NCI-H1105 (cell line): ENCODE measurements around the gene SLC32A1.

Experiments
- DNase-seq: peaks from one replicate; lab custom pipeline; 2025; lab: John Stamatoyannopoulos, UW

Gene SLC32A1

DNA sequence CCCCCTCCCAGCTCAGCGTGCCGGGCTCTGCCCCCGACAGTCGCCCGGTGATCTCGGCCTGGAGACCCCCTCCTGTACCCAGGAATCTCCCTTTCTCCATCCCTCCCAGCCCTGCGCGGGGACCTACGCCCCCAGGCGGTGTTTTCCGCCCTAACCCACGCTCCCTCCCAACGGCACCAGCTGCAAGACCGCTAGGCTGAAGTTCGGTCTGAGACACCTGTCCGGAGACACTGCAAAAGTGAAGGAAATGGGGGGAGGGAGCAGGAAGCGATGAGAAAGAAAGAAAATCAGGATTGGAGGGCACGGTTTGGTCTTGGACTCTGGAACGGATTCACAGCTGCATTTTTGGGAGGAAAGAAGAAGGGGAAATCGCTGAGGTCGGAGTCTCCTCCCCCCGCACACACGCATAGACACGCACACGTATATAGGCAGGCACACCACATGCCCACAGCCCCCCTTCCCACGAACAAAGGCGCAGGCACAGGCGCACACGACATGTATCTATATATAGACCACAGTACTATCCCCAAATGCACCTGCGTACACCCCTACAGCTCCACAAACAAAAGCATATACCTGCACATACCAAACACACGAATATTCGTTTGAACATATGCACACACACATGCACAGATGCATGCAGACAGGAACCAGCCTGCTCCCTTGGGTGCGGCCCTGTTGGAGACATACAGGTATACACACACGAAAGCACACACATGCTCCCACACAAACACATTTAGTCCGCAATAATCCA, 1.0 kb downstream of the SLC32A1 start:
- peak; percentile 28 for DNase-seq

DNA sequence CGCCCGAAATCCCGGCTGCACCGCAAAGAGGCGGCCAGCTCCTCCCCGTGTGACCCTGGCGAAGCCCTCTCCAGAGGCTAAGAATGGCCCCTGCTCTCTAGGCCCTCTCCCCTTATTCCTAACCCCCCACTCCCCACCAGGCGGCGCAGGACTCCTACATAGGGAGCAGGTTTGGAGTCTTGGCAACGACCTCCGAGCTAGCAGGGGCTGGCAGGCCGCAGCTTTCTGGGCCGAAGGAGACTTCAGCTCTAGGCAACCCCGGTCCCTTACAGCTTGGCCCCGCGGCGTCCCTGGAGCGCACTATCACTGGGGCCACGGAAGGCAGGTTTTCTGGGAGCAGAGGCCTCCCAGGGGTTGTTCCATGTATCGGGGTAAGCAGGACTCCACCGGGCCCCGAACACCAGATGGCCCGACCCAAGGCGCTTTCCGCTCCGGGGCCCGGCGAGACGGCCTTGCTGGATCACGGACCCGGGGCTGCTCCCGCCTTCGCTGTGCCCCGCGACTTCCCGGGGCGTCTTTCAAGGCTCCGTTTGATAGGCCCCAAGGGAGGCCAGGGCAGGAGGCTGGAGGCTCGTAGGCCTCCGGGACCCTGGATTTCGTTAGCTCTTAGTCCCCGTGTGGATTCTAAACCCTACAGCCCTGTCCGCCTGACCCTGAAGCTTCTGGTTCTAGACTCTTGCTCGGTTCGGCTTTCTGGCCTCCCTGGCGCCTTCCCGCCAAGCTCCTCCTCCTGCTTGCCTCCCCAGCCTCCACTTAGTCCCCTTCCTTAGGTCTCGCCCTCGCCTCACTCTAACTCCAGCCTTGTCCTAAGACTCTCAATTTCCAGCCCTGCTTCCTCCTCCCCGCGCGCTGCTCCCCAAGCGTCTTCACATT, 1.9 kb downstream of the SLC32A1 start:
- no peak for DNase-seq

DNA sequence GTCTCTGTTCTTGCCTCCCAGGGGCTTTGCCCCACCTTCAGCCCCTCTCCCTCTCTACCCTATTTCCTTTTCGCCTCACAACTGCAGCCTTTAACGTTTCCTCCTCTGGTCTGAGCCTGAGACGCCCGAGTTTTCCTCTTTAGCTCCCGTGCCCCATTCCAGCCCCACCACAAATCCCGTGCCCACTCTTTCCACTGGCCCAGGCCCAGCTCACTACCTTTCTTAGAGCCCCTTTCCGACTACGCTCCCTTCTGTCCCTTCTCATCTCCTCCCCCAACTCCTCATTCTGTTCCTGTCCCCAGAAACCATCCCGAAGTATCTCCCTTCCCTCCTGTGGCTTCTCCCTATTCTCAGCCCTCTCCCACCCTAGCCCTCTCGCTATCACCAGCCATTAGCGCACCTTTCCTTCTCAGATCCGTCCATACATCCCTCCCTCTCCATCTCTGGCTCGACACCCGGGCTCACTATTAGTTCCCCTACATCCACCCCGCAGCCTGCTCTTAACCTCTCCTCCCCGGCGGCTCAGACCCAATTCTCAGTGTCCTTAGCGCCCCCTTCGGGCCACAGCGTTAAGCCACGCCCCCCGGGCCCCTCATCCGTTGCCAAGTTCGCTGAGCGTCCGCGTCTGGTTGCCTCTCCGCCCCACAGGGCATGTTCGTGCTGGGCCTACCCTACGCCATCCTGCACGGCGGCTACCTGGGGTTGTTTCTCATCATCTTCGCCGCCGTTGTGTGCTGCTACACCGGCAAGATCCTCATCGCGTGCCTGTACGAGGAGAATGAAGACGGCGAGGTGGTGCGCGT, 2.7 kb downstream of the SLC32A1 start:
- no peak for DNase-seq

DNA sequence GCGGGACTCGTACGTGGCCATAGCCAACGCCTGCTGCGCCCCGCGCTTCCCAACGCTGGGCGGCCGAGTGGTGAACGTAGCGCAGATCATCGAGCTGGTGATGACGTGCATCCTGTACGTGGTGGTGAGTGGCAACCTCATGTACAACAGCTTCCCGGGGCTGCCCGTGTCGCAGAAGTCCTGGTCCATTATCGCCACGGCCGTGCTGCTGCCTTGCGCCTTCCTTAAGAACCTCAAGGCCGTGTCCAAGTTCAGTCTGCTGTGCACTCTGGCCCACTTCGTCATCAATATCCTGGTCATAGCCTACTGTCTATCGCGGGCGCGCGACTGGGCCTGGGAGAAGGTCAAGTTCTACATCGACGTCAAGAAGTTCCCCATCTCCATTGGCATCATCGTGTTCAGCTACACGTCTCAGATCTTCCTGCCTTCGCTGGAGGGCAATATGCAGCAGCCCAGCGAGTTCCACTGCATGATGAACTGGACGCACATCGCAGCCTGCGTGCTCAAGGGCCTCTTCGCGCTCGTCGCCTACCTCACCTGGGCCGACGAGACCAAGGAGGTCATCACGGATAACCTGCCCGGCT, 3.4 kb downstream of the SLC32A1 start:
- DNase-seq, result no peak

DNA sequence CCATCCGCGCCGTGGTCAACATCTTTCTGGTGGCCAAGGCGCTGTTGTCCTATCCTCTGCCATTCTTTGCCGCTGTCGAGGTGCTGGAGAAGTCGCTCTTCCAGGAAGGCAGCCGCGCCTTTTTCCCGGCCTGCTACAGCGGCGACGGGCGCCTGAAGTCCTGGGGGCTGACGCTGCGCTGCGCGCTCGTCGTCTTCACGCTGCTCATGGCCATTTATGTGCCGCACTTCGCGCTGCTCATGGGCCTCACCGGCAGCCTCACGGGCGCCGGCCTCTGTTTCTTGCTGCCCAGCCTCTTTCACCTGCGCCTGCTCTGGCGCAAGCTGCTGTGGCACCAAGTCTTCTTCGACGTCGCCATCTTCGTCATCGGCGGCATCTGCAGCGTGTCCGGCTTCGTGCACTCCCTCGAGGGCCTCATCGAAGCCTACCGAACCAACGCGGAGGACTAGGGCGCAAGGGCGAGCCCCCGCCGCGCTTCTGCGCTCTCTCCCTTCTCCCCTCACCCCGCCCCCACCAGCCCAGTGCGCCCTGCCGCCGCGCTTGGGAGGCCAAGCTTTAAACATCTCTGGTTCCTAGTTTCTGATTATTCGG, 4.0 kb downstream of the SLC32A1 start:
- no peak for DNase-seq

DNA sequence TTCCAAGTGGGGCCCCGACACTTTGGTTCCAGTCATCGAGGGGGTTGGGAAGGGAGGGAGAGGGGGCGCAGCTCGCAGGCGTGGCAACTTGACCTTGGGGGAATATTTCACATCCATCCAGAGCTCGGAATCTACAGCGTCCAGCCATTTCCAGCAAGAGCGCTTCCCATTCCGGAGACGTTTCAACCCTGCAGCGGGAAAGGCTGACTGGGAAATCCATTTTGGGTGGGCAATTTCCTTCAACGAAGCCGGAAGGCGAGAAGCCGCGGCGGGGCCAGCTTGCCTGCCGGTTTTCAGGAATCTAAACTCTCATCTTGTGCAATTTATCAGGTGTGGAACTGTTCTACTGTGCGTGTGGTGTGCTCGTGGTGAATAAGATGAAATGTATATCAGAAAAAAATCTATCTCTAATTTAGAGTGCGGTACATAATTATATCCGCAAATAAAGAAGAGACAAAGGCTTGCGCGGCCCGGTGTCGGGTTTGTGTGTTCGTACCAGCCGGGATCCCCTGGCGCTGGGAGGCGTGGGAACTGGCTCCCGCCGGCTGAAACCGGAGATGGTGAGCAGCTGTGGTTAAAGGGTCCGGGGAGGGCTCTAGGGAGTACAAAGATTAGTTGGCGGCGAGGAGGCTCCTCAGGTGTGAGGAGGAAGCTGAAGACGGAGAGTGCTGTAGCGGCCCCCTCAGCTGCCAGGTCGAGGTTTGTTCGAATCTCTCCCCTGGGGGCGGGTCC, 4.8 kb downstream of the SLC32A1 start:
- DNase-seq, result no peak

DNA sequence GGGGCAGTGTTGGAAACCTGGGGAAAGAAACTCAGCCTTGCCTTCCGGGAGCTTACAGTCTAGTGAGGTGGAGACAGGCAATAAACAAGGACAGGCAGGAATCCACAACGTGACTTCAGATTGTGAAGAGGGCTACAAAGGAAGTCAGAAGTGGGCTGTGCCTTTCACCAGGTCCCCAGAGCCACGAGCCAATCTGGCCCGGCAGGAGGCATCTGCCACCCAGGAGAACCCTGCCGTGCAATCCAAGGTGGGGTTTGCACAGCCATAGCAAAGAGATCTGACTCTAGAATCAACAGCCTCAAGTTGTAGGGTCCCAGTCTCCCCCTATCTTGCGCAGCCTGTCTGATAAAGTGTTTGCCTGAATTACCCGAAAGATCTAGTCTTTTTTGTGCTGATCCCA, 5.5 kb downstream of the SLC32A1 start:
- DNase-seq, result no peak

DNA sequence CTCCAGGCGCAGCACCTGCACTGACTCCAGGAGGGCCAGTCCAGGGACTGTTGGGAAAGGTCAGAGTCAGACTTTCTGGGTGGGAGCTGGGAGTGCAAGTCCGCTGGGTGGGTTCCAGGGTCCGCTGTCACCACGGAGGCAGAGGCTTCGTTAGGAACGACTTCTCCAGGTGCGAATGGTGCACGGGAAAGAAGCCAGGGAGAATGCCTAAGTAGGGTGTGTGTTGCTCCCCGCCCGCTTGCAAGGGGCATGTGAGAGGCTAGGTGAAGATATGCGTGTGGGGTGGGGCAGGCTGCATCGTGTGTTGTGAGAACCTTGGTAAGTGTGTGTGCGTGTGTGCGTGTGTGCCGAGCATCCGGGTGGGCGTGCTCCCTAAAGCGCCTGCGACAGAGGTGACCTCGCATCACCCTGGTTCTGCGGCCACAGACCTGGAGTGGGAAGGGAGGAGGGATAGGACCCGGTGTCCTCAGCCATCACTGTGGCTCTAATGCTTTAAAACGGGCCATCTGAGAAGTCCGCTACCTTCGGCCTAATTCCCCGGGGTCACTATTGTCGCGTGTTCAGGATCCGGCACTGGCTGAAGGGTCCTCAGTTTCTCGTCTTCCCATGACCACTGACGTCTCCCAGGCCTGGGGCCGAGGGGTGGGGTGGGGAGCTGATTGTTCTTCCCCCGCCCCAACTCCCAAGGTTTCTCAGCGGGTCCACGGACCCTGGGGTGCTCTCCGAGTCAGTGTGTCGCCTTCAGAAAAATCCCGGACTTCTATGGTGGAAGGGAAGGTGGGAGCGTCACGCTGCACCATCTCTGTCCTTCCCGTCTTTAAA, 6.1 kb downstream of the SLC32A1 start:
- DNase-seq, result no peak

DNA sequence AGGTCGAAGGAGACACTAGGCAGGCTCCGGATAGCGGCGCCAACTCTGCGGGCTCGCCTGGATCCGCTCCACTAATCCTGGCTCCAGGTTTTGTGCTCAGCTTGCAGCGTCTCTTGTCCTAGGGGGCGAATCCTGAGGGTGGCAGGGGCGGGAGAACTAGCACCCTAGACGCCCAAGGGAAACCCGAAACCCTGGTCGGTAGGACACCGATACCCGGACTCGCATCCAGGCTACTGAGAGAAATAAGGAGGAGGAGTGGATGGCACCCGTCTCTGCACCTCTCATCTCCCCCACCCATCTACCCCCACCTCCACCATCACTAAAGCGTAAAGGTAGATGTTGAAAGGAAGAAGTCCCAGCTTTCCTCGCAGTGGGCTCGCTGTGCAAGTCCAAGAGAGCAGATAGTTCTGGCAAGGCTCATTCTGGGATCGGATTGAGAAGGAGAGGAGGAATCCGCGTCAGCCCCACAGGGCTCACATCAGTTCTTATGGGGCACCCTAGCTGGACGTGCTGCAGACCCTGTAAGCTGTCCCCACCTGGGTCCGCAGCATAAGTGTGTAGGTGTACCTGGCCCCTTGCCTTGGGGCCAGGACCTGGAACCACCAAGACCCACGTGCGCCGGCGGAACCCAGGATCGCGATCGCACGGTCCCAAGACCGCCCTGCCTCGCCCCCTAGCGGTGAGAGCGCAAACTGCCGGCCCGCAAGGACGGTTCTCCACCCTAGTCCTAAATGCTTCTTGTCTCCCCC, 6.9 kb downstream of the SLC32A1 start:
- DNase-seq, result peak; percentile 94

DNA sequence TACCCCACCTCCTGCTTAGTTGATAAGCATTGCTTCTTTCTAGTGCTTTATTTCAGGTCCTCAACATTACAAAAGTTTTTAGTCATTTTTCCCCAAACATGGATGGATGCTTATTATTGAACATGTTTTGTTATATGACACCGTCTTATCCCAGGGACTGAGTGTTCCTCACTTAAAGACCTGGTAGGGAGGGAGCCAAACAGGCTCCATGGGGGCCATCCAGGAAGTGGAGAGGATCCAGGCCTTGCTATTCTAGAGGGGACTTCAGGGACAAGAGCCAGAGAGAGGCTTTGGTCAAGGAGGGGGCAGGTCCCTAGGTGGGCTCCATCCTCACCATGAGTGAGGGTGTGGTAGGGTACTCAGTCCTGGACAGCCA, 7.4 kb downstream of the SLC32A1 start:
- DNase-seq, result no peak

DNA sequence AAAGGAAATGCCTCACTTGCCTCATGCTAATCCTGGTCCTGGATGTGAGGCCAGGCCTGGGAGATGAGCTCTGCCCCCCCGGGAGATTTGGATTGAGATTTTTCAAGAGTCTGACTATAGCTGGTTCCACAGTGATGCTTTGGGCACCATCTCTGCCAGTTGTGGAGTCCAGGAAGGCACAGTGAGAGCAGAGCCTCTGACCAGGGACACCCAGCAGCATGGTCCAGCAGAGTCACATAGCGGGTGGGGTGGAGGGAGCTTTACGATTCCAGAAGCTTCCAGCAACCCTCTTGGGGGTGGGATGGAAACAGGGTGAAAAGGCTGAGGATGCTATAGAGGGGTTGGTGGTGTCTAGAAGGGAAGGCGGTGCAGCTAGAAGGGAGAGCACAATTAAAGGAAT, 8.7 kb downstream of the SLC32A1 start:
- no peak for DNase-seq

DNA sequence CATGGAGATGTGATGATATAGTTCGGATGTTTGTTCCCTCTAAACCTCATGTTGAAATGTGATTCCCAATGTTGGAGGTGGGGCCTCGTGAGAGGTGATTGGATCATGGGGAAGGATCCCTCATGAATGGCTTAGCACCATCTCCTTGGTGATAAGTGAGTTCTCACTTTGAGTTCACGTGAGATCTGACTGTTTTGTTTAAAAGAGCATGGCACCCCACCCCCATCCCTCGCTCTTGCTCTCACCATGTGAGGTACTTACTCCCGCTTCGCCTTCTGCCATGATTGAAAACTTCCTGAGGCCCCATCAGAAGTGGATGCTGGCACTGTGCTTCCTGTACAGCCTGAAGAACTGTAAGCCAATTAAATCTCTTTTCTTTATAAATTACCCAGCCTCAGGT, 10.9 kb downstream of the SLC32A1 start:
- no peak for DNase-seq

DNA sequence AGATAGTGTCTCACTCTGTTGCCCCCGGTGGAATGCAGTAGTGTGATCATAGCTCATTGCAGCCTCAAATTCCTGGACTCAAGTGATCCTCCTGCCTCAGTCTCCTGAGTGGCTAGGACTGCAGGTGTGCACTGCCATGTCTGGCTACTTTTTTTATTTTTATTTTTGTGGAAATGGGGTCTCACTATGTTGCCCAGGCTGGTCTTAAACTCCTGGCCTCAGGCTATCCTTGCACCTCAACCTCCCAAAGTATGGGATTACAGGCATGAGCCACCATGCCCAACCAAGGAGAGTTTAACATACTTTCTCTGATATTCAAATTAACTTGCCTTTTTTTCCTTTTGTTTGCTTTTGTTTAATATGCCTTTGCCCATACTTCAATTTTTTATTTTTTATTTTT, 13.6 kb downstream of the SLC32A1 start:
- DNase-seq, result no peak

DNA sequence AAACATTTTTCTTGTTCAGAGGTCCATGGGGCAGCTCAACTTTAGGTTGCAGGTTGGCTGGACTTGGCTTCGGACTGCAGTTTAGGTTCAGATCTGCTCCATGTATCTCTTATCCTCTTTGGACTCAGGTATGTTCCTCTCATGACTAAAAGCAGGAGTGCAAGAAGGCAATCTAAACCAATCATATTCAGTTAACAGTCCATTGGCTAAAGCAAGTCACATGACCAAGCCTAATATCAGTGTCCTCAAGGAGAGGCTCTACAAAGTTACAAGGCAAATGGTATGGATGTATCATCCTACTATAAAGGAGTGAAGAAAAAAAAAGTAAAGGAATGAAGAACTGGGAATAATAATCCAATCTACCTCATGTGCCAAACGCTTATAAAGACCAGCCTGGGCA, 21.5 kb downstream of the SLC32A1 start:
- DNase-seq, result no peak

DNA sequence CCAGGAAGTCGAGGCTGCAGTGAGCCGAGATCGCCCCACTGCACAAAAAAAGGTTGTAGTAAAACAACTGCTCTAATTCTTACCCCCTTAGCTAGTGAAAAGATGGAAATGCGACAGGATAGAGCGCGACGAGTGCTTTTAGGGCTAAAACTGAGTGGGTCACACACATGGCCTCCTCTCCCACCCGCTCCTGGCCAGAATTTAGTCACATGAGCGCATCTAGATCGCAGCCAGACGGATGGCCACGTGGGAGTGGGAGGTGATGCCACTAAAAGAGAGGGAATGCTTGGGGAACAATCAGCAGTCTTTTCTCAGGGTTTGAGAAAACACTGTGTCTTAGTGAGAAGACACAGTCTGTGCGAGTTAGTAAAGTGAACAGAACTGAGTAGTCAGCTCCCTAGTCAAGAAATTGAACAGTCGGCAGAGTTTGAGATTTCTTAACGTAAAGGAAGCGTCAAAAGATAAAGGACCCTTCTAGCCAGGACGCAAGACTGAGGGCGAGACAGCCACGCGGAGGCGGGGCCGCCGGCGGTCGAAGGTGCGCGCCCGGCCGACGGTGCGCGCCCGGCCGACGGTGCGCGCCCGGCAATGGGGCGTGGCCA, 23.3 kb downstream of the SLC32A1 start:
- DNase-seq, result no peak

DNA sequence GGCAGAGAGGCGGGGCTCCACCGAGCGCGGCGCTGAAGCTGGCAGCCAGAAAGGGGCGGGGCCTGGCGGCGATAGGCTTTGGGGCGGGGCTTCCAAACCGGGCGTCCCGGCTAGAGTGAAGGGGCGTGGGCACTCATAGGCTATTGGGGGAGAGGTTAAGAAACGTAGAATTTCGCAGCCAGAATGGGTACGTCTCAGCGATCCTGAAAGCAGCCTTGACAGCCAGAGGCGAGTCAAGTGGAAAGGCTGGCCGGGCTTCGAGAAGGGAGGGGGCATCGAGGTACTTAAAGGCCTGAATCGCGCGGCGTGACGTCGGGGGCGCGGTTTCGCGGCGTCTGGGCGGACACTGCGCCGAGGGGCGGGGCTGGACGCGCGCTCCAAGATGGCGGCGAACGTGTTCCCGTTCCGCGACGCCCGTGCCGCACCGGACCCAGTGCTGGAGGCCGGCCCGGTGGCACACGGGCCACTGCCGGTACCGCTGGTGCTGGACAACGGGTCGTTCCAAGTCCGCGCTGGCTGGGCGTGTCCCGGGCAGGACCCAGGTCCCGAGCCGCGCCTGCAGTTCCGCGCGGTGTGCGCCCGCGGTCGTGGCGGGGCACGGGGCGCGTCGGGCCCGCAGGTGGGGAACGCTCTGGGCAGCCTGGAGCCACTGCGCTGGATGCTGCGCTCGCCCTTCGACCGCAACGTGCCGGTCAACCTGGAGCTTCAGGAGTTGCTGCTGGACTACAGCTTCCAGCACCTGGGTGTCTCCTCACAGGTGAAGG, 24.0 kb downstream of the SLC32A1 start, which contains the start of gene ACTR5:
TSS of gene ACTR5 (plus strand) at position 364 of the 764 bp plus-strand sequence. CDS start at position 383, 19 bp downstream.
- DNase-seq, result peak; percentile 89

DNA sequence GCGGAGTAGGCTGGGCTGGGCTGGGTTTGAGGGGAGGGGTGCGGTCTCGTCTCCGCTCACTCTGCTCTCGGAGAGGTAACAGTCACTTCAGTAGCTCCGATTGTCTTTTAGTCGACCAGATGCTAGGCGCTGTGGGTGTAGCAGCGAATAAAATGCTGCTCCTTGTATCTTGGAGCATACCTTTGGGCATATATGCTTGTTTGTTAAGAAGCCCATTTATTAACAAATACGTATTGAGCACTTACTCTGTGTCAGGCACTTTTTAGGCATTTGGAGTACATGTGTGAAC, 24.5 kb downstream of the SLC32A1 start:
- peak; percentile 48 for DNase-seq

DNA sequence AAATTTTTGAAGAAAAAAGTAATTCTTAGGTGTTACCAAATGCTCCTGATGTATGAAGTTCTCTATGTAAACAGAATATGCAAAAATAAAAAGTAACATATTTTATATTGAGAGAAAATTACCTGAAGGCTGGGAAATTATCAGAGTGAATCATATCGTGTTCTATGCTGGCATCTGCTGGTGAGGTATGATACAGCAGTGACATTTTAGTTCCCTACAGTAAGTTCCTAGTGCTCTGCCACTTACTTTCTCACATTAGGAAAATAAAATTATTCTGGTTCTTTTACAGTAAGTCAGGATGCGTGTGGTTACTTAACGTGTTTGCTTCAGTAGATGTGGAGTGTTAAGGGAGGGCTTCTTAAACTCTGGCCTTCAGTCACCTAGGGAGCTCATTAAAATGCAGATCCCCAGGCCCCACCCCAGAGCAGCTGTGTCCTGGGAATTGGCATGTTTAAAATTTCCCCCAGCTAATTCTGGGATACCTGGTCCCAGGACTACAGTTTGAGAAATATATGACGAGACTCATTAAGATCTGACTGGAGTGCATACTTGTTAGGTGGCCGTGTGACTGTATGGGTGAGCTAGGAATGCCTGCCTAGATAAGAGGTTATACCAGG, 27.2 kb downstream of the SLC32A1 start:
- peak; percentile 8 for DNase-seq
